CD4-positive, alpha-beta T cell treated with Interleukin-12 subunit alpha and Interleukin-12 subunit beta, for 1 hour (primary cell): Measurements from ENCODE around the gene GPI.
"Not testable (repeated sequence)": the region's sequence is repeated elsewhere in the genome, so short reads cannot be mapped to it uniquely, and the experiment has no call there.

Experiments used
- DNase-seq: peaks from one replicate; pipeline ENCODE4 v3.0.0-alpha.2; 2020

Gene GPI

DNA sequence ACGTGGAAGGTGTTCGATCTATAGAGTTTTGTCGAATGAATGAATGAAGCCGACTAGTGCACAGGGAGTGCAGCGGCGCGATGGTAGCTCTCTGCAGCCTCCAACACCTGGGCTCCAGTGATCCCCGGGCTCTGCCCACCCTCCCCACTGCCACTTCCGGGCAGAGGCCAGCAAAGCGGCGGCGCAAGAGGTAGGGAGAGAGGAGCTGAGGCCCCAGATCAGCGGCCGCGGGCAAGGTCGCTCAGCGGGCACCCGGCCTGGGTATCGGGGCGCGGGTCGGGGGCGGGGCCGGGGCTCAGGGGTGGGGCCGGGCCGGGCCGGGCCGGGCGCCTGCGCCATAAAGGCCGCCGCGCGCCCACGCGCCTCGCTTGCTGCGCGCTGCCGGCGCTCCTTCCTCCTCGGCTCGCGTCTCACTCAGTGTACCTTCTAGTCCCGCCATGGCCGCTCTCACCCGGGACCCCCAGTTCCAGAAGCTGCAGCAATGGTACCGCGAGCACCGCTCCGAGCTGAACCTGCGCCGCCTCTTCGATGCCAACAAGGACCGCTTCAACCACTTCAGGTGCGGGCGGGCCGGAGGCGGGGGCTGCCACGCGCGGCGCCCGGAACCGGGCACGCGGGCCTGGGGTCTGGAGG is at the start of gene GPI:
GPI (plus strand) TSS at position 367 of the 633 bp plus-strand sequence; CDS start at position 438, 71 bp downstream.
- DNase-seq = peak; percentile 71

DNA sequence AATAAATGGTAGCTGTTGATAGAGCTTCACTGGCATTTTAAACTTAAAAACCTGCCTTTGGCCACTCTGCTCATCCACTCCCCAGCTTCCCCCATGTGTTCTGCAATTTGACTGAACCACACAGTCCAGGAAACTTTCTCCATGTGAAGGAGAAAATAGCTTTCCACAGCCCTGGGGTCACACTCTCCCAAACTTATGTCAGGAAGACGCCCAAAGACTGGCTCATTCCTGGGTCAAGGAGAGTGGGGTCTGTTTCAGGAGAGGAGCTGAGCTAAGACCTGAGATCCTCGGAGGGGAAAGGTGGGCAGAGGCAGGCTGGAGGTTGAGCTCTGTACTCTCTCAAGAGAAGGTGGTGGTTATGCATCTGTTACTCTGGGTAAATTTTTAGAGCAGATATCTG is 48.7 kb upstream of the GPI start:
- DNase-seq = no peak

DNA sequence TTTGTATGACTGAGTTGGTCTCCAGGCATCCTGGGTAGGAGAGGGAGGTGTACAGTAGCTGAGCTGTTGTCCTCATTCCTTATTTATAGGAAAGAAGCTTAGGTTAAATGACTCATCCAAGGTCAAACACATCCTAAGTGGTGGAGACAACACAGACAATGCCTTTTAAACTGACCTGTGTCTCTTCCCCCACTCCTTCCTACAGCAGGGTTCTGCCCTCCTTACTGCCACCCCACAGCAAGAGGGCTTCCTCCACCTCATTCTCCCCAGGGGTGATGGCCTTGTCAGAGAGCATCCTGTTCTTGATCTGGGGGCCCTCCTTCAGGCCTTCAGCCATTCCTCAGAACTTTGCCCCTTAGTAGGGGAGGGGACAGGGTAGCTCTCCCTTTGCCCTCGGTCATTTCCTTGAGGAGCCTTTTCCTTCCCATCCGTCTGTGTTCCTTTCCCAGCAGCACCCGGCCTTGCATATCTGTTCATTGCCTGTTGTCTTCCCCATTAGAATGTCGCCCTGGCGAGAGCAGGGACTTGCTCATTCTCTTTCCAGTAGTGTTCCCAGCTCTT is 48.2 kb upstream of the GPI start:
- no peak for DNase-seq

DNA sequence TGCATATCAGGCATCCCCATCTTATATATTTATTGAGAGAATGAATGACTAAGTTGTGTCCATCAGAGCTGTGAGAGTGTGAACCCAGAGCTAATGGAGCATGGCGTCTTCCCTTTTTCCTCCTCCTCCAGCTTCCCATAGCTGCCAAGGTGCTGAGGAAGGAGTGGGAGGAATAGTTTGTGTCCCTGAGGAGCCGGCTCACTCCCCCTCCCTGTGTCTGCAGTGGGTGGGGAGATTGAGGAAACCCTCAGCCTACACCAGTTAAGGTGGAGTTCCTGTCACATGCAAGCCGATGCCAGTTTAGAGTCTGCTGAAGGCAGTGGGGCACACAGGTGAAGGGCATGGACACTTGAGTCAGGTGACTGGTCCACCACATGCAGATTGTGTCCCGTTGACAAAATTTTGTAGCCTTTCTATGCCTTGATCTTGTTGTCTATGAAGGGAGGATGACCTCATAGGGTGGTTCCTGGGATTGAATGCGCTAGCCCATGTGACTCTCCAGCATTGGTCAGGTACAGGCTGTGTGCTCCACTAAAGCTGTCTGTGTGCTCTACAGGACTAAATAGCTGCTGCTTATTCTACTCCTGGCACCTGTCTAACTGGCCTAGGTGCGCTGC is 47.6 kb upstream of the GPI start:
- peak; percentile 30 for DNase-seq

DNA sequence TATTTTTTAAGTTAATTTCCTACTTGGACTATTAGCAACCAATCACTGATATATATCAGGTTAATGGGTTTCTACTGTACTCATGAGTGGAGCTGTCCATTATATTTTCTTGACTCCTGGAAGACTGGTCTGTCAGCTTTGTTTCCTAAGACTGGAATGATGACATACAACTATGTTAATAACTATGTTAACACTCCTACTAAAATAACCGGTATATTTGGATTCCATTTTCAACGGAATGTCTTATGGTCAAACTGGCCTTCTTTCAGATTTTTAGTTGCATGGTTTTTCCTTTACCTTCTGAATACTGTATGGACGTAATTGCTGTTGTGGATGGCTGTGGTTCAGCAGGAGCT is 45.8 kb upstream of the GPI start:
- DNase-seq = no peak

DNA sequence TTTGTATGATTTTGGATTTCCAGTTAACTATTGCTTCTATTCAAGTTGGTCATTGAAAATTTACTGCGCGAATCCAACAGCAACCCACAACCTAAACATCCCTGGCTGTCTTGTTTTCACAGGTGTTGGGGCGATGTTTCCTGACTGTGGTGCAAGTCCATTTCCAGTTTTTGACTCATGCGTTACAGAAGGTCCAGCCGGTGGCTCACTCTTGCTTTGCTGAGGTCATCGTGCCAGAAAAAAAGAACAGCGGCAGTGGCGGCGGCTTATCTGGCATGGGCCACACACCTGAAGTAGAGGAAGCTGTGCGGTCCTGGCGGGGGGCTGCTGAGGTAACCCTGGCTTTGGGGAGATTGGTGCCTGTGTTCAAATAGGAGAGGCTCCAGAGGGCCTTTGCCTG is 45.2 kb upstream of the GPI start:
- DNase-seq = no peak

DNA sequence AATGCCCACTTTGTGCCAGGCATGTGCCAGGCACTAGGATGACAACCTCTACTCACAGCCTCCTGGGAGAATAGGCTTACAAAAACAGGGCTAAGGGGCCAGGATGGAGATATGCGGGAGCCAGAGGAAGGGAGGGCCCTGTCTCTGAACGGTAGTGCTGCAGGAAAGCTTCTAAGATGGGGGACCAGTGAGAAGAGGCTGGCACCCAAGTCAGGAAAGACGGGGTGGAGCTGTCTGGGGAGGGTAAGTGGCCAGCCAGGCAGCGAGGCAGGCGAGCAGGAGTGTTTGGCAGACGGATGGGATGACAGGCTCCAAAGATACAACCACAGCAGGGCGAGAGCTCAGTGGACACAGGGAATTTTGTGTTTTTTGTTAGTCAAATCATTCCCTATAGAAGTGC is 44.7 kb upstream of the GPI start:
- no peak for DNase-seq

DNA sequence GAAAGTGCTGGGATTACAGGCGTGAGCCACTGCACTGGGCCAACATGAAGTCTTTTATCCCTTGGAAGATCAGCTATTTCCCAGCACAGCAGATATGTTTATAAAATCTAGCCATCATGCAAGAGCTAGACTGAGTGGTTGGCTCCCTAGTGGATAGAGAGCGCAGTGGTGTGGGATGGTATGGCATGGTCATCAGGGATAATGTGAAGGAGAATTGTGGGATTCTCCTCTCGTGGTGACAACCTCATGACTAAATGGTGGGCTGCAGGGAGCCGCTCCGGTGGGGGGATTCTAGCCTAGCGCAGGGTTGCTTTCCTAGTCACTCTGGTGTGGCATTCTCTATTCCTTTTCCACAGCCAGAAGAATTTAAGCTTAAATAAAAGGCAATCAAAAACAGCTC is 43.3 kb upstream of the GPI start:
- no peak for DNase-seq

DNA sequence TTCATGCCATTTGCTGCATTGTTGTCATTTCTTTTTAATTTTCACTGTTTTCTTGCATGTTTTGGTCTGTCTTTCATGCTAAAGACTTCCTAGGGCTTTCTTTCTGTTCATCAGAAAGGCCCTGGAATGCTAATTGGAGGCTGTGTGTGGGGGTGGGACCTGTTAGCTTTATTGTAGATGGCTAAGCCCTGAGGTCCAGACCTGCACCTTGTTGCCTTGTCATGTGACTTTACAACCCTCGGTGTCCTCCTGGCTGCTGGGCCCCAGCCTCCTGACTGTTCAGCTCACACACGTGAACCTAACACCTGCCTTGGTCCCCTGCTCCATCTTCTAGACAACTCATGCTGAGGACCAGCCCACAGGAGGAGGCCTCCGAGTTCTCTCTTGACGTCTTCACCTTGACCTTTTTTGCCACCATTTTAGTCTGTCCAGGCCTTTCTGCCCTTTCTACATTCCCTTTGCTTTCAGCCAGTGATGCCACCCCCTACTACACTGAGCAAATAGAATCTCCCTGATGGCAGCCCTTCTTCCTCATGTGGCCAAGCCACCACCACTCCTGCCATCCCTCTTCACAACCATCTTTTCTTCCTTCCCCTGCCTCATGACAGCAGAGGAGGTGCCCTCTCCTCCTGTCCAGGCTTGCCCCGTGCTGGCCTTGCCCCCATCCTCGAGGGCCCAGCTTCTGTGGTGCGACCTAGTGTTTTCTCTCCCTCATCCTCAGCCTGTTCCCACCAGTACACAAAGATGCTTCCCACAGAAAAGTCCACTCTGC is 41.4 kb upstream of the GPI start:
- no peak for DNase-seq

DNA sequence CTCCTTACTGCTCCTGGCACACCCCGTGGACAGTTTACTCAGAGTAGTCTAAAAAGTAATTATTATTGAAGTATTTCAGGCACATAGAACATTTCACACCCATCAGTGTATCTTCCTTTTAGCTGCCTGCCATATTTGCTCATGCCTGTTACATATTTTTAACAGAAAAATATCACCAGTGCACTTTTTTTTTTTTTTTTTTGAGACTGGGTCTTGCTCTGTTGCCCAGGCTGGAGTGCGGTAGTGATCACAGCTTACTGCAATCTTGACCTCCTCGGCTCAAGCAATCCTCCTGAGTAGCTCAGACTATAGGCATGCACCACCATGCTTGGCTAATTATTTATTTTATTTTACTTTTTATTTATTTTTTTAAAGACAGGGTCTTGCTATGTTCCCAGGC is 40.7 kb upstream of the GPI start:
- no peak for DNase-seq

DNA sequence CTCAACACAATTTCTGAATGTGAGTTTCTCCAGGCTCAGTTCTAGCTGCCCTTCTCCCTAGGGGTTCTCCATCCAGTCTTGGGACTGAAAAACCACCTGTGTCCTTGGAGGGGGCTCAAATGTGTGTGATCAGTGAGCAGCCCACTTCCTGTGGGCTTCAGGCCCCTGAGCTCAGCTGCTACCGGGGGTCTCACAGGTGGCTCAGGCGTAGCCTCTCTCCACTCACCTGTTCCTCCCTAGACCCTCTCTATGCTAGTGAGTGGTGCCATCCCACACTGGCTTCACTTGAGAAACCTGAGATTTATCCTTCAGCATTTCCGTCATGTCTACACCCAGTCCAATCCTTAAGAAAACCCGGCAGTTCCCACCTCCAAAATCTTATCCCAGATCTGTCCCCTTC is 39.8 kb upstream of the GPI start:
- DNase-seq = no peak

DNA sequence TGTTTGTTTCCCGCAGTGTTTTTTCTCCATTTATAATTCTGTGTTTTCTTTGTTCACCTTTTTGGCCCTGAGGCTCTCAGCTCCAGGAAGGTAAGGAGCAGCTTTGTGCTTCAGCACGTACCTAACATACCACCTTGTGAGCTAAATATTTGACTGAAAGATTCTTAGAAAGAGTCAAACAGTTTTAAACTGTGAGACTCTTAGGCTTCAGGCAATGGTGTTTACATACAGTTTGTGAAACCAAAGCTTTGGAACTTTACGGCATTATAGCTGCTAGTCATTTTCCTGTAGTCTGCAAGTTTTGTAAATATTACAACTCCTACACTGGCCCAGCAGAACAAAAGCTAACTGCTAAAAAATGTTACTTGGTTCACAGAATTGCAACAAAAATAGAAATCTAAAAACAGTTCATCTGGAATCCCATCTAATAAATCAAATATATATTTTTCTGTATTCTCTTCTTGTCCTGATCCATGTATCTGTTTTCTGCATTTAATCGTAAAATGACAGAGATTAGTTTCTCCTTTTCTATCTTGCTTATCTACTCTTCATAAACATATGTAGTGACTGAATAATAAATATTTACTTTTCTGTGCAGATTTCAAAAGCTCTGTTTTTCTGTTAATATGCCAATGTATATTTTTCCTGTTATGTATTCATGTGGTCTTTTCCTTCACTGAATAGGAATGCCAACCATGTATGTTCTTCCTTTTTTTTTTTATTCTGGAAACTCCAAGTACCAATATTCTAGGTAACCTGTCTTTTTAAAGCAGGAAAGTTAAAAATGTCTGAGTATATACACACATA is 38.8 kb upstream of the GPI start:
- DNase-seq = no peak

DNA sequence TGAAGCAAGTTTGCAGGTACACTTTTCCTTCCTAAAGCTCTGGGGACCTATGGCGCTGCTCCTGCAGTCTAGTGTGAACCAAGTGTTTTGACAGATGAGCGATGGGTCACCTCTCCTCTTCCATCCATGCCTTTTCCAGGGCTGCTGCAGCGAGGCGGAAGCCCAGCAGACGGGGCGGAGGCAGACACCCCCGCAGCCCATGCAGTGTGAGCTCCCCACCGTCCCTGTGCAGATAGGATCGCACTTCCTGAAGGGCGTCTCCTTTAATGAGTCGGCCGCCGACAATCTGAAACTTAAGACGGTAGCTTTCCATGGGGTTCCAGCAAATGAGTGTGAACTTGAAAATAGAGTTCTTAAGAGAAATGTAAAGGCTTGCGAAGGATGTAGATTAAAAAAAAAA is 37.1 kb upstream of the GPI start:
- no peak for DNase-seq

DNA sequence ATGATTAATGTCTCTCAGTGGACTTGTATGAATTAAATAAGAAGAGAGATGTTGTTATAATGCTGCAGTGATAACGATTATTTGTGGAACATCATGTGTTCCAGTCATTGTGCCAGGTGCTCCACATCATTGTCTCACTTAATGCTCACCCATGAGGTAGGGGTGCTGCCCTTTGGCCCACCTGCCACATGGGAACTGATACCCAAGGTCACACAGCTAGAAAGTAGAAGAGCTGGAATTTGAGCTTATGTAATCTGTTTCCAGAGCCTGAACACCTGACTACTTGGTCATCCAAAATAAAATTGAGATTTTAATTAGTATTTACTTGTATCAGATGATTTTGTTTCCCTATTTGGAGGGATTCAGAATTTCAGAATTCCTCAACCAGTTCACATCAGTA is 36.0 kb upstream of the GPI start:
- no peak for DNase-seq

DNA sequence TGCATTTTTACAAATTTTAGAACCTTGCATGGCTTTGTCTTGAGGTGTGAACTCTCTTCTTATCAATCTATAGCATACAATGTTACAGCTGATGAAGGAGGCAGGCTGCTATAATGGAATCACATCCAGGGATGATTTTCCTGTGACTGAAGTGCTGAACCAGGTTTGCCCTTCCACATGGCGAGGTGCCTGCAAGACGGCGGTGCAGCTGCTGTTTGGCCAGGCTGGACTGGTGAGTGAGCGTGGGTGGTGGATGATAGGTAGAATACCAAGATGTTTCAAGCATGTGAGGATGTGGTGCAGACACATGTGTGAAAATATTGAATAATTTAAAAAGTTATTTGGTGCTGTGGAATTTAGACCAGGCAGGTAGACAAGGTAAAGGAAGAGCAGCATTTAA is 34.9 kb upstream of the GPI start:
- DNase-seq = no peak

DNA sequence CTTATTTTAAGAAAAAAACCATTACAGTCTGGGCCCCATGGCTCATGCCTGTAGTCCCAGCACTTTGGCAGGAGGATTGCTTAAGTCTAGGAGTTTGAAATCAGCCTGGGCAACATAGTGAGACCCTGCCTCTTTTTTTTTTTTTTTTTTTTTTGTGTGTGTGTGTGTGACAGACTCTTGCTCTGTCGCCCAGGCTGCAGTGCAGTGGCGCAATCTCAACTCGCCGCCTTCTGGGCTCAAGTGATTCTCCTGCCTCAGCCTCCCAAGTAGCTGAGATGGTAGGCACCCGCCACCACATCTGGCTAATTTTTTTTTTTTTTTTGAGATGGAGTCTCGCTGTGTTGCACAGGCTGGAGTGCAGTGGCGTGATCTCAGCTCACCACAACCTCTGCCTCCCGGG is 34.4 kb upstream of the GPI start:
- not testable (repeated sequence) for DNase-seq

DNA sequence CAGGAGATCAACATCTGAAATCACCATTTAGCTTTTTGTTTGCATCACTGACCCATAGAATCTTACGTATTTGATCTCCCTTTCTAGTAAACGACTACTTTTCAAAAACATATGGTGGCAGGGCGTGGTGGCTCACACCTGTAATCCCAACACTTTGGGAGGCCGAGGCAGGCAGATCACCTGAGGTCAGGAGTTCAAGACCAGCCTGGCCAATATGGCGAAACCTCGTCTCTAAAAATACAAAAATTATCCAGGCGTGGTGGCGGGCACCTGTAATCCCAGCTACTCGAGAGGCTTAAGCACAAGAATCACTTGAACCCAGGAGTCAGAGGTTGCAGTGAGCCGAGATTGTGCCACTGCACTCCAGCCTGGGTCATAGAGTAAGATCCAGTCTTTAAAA is 33.4 kb upstream of the GPI start:
- DNase-seq = not testable (repeated sequence)

DNA sequence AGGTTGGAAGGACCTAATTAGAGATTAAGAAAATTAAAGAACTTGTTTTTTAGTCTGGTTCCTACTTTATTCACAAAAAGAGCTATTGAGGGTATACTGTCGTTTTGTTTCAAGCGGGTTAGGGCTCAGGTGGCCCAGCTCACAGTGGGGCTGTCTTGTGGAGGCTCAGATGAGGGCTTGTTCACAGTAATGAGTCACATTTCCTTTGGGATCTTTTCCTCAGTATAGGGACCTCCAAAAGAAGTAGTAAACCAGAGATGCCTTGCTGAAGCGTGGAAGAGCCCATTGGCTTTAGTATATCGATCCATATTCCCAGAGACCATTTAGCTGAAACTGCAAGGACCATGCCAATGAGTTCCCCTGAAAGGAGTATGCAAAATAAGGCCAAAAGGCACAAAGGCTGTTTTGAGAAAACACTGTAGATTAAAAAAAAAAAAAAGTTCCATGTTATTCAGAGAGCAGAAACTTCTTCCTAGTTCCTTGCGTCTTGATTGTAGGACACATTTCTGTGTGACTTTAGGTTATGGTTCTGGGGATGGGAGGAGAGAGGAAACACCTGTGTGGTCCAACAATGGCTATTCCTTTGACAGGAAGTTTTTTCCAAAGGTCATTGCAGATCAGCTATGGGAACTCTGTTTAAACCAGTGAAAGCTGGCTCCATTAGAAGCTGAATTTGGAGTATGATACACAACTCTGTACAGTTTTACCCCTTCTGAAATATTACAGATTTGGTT is 32.8 kb upstream of the GPI start:
- no peak for DNase-seq

DNA sequence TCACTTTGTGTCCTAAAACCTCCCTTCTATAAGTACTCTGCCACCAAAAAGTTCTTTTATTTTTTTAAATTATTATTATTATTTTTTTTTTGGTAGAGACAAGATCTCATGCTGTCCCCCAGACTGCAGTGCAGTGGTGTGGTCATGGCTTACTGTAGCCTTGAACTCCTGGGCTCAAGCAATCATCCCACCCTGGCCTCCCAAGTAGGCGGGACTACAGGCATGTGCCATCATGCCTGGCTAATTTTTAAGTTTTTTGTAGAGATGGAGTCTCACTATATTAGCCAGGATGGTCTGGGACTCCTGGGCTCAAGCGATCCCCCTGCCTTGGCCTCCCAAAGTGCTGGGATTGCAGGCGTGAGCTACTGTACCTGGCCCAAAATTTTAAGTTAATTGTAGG is 29.1 kb upstream of the GPI start:
- DNase-seq = no peak

DNA sequence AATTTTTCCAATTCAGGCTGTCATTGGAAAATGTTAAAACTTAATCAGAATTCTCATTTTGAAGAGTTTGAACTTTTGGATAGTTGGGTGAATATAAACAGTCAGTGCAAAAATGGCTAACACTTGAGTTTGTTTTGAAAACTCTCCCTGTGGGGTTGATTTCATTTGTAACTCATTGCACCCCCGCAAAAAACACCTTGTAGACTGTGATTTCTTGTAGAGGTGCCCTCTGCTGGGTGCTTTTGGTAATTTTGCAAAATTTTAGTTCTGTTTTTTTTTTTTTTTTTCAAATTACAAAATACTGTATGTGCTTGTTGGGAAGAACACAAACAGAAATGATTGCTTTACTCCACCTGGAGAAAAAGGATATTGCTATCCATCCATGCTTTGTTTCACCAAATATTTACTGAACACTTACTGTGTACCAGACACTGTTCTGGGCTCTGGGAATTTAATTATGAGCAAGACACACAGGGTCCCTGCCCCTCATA is 28.2 kb upstream of the GPI start:
- peak; percentile 68 for DNase-seq

DNA sequence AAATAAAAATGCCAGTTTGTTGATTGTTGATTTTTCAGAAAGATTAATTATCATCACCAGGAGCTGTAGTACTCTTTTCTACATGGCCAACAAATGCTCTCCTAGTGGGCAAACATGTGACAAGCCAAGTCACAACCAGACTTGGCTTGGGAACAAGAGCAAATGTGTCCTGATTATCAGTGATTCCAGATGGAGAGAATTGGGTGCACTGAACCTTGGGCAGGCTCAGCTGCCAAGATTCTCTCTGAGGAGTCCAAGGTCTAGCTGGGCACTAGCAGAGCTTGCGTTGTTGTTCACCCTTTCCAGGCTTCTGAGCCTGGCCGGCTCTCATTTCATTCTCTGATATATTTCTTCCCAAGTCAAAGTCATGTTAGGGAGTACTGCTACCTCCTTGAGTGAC is 27.3 kb upstream of the GPI start:
- no peak for DNase-seq

DNA sequence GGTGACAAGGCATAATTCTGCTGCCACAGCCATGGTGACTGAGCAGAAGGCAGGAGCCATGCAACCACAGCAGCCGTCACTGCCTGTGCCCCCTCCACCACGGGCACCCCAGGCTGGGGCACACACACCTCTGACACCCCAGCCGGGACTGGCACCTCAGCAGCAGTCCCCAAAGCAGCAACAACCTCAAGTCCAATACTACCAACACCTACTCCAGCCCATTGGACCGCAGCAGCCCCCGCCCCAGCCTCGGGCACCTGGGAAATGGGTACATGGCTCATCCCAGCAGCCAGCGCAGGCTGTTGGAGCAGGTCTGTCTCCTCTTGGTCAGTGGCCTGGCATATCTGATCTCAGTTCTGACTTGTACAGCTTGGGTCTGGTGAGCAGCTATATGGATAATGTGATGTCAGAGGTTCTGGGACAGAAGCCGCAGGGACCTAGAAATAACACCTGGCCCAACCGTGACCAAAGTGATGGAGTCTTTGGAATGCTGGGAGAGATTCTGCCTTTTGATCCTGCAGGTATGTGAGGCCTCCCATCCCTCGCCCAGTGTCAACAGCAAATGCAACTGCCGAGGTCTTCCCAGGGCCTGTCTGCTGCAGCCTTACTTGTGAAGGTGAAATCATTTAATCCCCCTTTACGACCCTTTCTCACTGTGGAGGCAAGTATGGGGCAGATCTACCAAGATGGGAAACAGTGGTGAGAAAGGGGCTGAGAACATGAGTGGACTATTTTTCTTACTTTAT is 22.9 kb upstream of the GPI start:
- no peak for DNase-seq
